Ovary (tissue), 9 donors: ENCODE data around the gene HSD17B1. TPM values are rescaled to one million over a fixed set of nuclear protein-coding genes. Genes with fewer than 3 reads are reported as not detected.

ENCODE experiments used
- DNase-seq, 5 donors: peaks; one replicate each; pipeline ENCODE4 v3.0.0-alpha.2; 2019 to 2020
- H3K27ac ChIP-seq, 2 donors: fragments of 200-600 bp; one replicate each; pipeline versions ENCODE4 v1.5.1 to v1.8.0; 2019 to 2022
- H3K27me3 ChIP-seq: fragments of 200-600 bp; one replicate; pipeline ENCODE4 v1.8.0; 2022
- H3K36me3 ChIP-seq: fragments of 200-600 bp; sonication (generic); one replicate; pipeline ENCODE4 v1.5.1; 2019
- H3K4me1 ChIP-seq: one replicate; pipeline ENCODE4 v1.8.1; 2013; ENCODE audit warnings: mild to moderate bottlenecking, moderate library complexity; ENCODE audit not compliant: insufficient read depth
- H3K4me3 ChIP-seq: fragments of 200-600 bp; sonication (generic); one replicate; pipeline ENCODE4 v1.5.1; 2017
- H3K9me3 ChIP-seq, 2 donors: fragments of 200-600 bp in 1 of 2; sonication (generic) in 1 of 2; one replicate each; pipeline versions ENCODE4 v1.5.1 to v1.8.1; 2013 to 2019; ENCODE audit warnings: mild to moderate bottlenecking in 1 of 2, moderate library complexity in 1 of 2
- CTCF ChIP-seq, 3 donors: fragments of 450-650 bp in 2 of 3; fragments of 200-600 bp in 1 of 3; IDR thresholded peaks; one replicate each; pipeline versions ENCODE4 v1.5.1 to v1.8.0; 2016 to 2022; ENCODE audit warnings: antibody characterized with exemption in 3 of 3, mild to moderate bottlenecking in 1 of 3
- EP300 ChIP-seq: sonication (generic); formaldehyde crosslinking; IDR thresholded peaks from one replicate; pipeline ENCODE4 v1.6.1; 2017; ENCODE audit warnings: antibody characterized with exemption
- POLR2A ChIP-seq: fragments of 450-650 bp; IDR thresholded peaks from one replicate; pipeline ENCODE4 v1.6.1; 2017; ENCODE audit warnings: antibody characterized with exemption, mild to moderate bottlenecking, moderate library complexity
- whole genome bisulfite sequencing, 3 donors: extraction: QIAGEN DNeasy Blood & Tissue Kit in 1 of 3; methylation state at CpG; one replicate each; pipeline versions ENCODE4 v1.1.5 to v1.1.7; 2013 to 2017; 5-methylcytosine and 5-hydroxymethylcytosine counted together
- intact Hi-C, 4 donors: fragments of 100-400 bp; cut with DNase I; formaldehyde crosslinking; loops; one replicate each; pipeline versions ENCODE4 v1.11.0 to v1.15.1; 2022 to 2023
- polyA plus RNA-seq, 2 donors: library from polyadenylated mRNA; stranded (reverse); fragments of 200-250 nt in 1 of 2; fragments of 350-450 nt in 1 of 2; fragmentation: Illumina TruSeq in 1 of 2; extraction: RNeasy Lipid Tissue Mini Kit (QIAGEN cat#74804) in 1 of 2; gene quantifications; one replicate each; pipeline ENCODE4 v1.2.3, GENCODE V29; 2013 to 2014
- total RNA-seq, 7 donors: library from RNA; depleted of rRNA in 2 of 7; stranded (reverse); fragments of >200 nt in 2 of 7; fragmentation: NEBNext Ultra II Directional in 3 of 7; extraction: Animal tissue kit (Norgen Biotek cat#: 25700) in 3 of 7; gene quantifications; one replicate each; pipeline versions ENCODE4 v1.1.0 to v1.2.4, GENCODE V29; 2016 to 2023
- donor health status: DM: no; HTN: no; CAD: no; lungs with moderate emphysema.
- donor health status: DM: no; HTN: no; CAD: no.
- donor health status: Bipolar disorder and iron deficiency.
- donor health status: DM: yes; HTN: yes; CAD: no.
- donor health status: DM: no; HTN: no; CAD: no.
- donor health status: DM: yes; HTN: yes; CAD: no.

HSD17B1 gene
- total and polyA plus RNA-seq, 9 donors, result 2.1 to 18.1 (median 6.5) TPM

GRCh38 chr17:42521666-42522262, 31.0 kb upstream of the HSD17B1 start:
- peaks cover 57% of the 10 kb centered on the region for H3K4me1 ChIP-seq
- no peaks in the 10 kb centered on the region for H3K36me3 ChIP-seq
- 13 to 27% (median 22%) methylated on average over 9 to 11 of the region's 11 CpGs for WGBS, 3 donors
- peak; percentile 48 to 74 (median 59) for DNase-seq
- H3K4me3 ChIP-seq, result no peak overlapping the region
- intact Hi-C loops, result loop anchor here in 1 of 4 donors (5.0 kb wide), 1 partner anchor 64 kb away; the partner anchor contains the start of gene ATP6V0A1
- no peaks in the 10 kb centered on the region for H3K9me3 ChIP-seq
- no peaks in the 10 kb centered on the region for H3K27me3 ChIP-seq
- peak overlapping the region; percentile 87 to 92 for H3K27ac ChIP-seq
- TF ChIP-seq POLR2A (no peak), EP300 (no peak), CTCF (IDR thresholded peaks at IDR 0.05) (no peak)

GRCh38 chr17:42522263-42522790, 30.4 kb upstream of the HSD17B1 start:
- WGBS, 3 donors, result 36 to 42% (median 40%) methylated on average over 9 of the region's 9 CpGs

GRCh38 chr17:42522798-42523278, 29.9 kb upstream of the HSD17B1 start:
- H3K27ac ChIP-seq, result peak overlapping the region; percentile 87 to 92
- DNase-seq, result peak in 1 of 5 donors; percentile 42
- TF ChIP-seq POLR2A (no peak), CTCF (IDR thresholded peaks at IDR 0.05) (no peak), EP300 (no peak)
- 82 to 90% (median 86%) methylated on average over 8 of the region's 8 CpGs for WGBS, 3 donors
- no peaks in the 10 kb centered on the region for H3K27me3 ChIP-seq
- H3K9me3 ChIP-seq, result no peaks in the 10 kb centered on the region
- no peaks in the 10 kb centered on the region for H3K36me3 ChIP-seq
- H3K4me3 ChIP-seq, result no peak overlapping the region
- H3K4me1 ChIP-seq, result peaks cover 51% of the 10 kb centered on the region
- intact Hi-C loops, result loop anchor here in 1 of 4 donors (5.0 kb wide), 1 partner anchor 66 kb away; the partner anchor contains the start of gene ATP6V0A1

More at GRCh38 chr17:42522263-42522790, 30.4 kb upstream of the HSD17B1 start:
- Histone ChIP-seq H3K9me3 (no peaks in the 10 kb centered on the region), H3K4me1 (peaks cover 52% of the 10 kb centered on the region), H3K36me3 (no peaks in the 10 kb centered on the region), H3K27ac (peak overlapping the region; percentile 87 to 92), H3K4me3 (no peak overlapping the region), H3K27me3 (no peaks in the 10 kb centered on the region)
- intact Hi-C loops, result loop anchor here in 1 of 4 donors (5.0 kb wide), 1 partner anchor 65 kb away; the partner anchor contains the start of gene ATP6V0A1
- no peak for TF ChIP-seq EP300
- no peak for TF ChIP-seq CTCF (IDR thresholded peaks at IDR 0.05)
- DNase-seq, result peak in 2 of 5 donors; percentile 48 to 66

- H3K4me3 ChIP-seq, result no peak overlapping the region
- H3K36me3 ChIP-seq, result no peaks in the 10 kb centered on the region
- H3K4me1 ChIP-seq, result peaks cover 33% of the 10 kb centered on the region
- intact Hi-C loops, result loop anchor here in 3 of 4 donors (5.0 kb wide), 2 partner anchors 103 to 203 kb away; partner anchors contain the start of gene CAVIN1 (in 1 of the 3)
- no peaks in the 10 kb centered on the region for H3K9me3 ChIP-seq
- 23 to 51% (median 42%) methylated on average over 2 of the region's 2 CpGs for WGBS, 3 donors
- TF ChIP-seq EP300 (no peak), CTCF (IDR thresholded peaks at IDR 0.05) (no peak), POLR2A (no peak)
- H3K27me3 ChIP-seq, result no peaks in the 10 kb centered on the region
- no peak overlapping the region for H3K27ac ChIP-seq
- peak in 1 of 5 donors; percentile 2 for DNase-seq
Observed at GRCh38 chr17:42525221-42525620, 27.5 kb upstream of the HSD17B1 start.
